DMS 273 (cell line): ENCODE data around the gene TRABD2A.
"Not testable (repeated sequence)": the region's sequence is repeated elsewhere in the genome, so short reads cannot be mapped to it uniquely, and the experiment has no call there.

ENCODE experiments used
- DNase-seq: peaks from one replicate; lab custom pipeline; 2025; ENCODE audit not compliant: unreplicated experiment; lab: John Stamatoyannopoulos, UW

TRABD2A gene

GRCh38 chr2:84781942-84782716 lies 98.8 kb downstream of the TRABD2A start:
- no peak for DNase-seq

GRCh38 chr2:84779781-84780180 lies 101.1 kb downstream of the TRABD2A start:
- DNase-seq, result no peak

GRCh38 chr2:84778911-84779690 lies 101.8 kb downstream of the TRABD2A start:
- DNase-seq, result no peak

GRCh38 chr2:84776011-84776410 lies 104.9 kb downstream of the TRABD2A start:
- no peak for DNase-seq

GRCh38 chr2:84773562-84773961 lies 107.3 kb downstream of the TRABD2A start:
- DNase-seq, result not testable (repeated sequence)
